A673 (cell line): ENCODE results near the gene SDHAF3. TPM values are rescaled to one million over a fixed set of nuclear protein-coding genes. Genes with fewer than 3 reads are reported as not detected.

ENCODE experiments used
- BruUV-seq: library from RNA; stranded (reverse); fragments of 400-500 nt; replicated peaks from 2 replicates; lab custom pipeline; 2021; lab: Mats Ljungman, UMichigan
- CTCF ChIA-PET: fragments of 300-600 bp; sonication (Branson Sonifier 250); formaldehyde crosslinking; loops from one replicate; lab custom pipeline; 2022; ENCODE audit warnings: antibody characterized with exemption; lab: Charles Lee
- POLR2A ChIA-PET: fragments of 300-600 bp; sonication (Branson Sonifier 250); formaldehyde crosslinking; loops from one replicate; lab custom pipeline; 2022; ENCODE audit warnings: antibody characterized with exemption; ENCODE audit not compliant: low non-redundant PET; lab: Charles Lee
- DNase-seq: peaks from one replicate; pipeline ENCODE4 v3.0.0-alpha.2; 2015; ENCODE audit warnings: low spot score
- H3K27ac ChIP-seq: fragments of 200-600 bp; sonication (generic); 2 replicates; pipeline ENCODE4 v1.5.1; 2016; ENCODE audit warnings: mixed run types, low read depth, mild to moderate bottlenecking, mixed read lengths, antibody characterized with exemption, low read length; ENCODE audit not compliant: poor library complexity, severe bottlenecking
- H3K27me3 ChIP-seq: fragments of 200-600 bp; sonication (generic); replicated peaks from 2 replicates; pipeline ENCODE4 v1.6.1; 2017; ENCODE audit warnings: mixed run types, low read depth, mild to moderate bottlenecking, mixed read lengths, antibody characterized with exemption, low read length; ENCODE audit not compliant: insufficient read depth, poor library complexity
- H3K36me3 ChIP-seq: fragments of 200-600 bp; sonication (generic); 2 replicates; pipeline ENCODE4 v1.6.1; 2016; ENCODE audit warnings: mixed run types, mild to moderate bottlenecking, mixed read lengths, antibody characterized with exemption, low read length; ENCODE audit not compliant: insufficient read depth, poor library complexity, severe bottlenecking
- H3K4me1 ChIP-seq: fragments of 200-600 bp; sonication (generic); 2 replicates; pipeline ENCODE4 v1.6.1; 2017; ENCODE audit warnings: mixed run types, mild to moderate bottlenecking, mixed read lengths, antibody characterized with exemption, low read length; ENCODE audit not compliant: insufficient read depth, poor library complexity, severe bottlenecking
- H3K4me3 ChIP-seq: fragments of 200-600 bp; sonication (generic); 2 replicates; pipeline ENCODE4 v1.5.1; 2016; ENCODE audit warnings: low read depth, mixed run types, mild to moderate bottlenecking, mixed read lengths, low read length; ENCODE audit not compliant: poor library complexity, severe bottlenecking
- H3K9me3 ChIP-seq: fragments of 200-600 bp; sonication (generic); 2 replicates; pipeline ENCODE4 v1.6.1; 2016; ENCODE audit warnings: mixed run types, low read depth, mild to moderate bottlenecking, mixed read lengths, antibody characterized with exemption, low read length; ENCODE audit not compliant: poor library complexity, severe bottlenecking
- CTCF ChIP-seq: fragments of 300-800, 200-600 bp; sonication (generic); conservative IDR thresholded peaks from 2 replicates; pipeline ENCODE4 v1.5.1; 2017; ENCODE audit warnings: low read depth, mild to moderate bottlenecking, antibody characterized with exemption, low read length, moderate library complexity, mixed read lengths
- EZH2 ChIP-seq: fragments of 200-600 bp; sonication (generic); IDR thresholded peaks from 2 replicates; pipeline ENCODE4 v1.6.1; 2017; ENCODE audit warnings: borderline replicate concordance, low read depth, mild to moderate bottlenecking, mixed read lengths, antibody characterized with exemption, low read length; ENCODE audit not compliant: poor library complexity, severe bottlenecking
- intact Hi-C: fragments of 100-400 bp; cut with micrococcal nuclease; formaldehyde crosslinking; loops from one replicate; pipeline ENCODE4 v1.10.0; 2022; ENCODE audit not compliant: unreplicated experiment
- total RNA-seq: library from RNA; stranded (reverse); gene quantifications from 2 replicates; pipeline ENCODE4 v1.2.3, GENCODE V29; 2021

SDHAF3 gene
- total RNA-seq, 1 experiment from 2014 or later = 29.7 TPM

DNA sequence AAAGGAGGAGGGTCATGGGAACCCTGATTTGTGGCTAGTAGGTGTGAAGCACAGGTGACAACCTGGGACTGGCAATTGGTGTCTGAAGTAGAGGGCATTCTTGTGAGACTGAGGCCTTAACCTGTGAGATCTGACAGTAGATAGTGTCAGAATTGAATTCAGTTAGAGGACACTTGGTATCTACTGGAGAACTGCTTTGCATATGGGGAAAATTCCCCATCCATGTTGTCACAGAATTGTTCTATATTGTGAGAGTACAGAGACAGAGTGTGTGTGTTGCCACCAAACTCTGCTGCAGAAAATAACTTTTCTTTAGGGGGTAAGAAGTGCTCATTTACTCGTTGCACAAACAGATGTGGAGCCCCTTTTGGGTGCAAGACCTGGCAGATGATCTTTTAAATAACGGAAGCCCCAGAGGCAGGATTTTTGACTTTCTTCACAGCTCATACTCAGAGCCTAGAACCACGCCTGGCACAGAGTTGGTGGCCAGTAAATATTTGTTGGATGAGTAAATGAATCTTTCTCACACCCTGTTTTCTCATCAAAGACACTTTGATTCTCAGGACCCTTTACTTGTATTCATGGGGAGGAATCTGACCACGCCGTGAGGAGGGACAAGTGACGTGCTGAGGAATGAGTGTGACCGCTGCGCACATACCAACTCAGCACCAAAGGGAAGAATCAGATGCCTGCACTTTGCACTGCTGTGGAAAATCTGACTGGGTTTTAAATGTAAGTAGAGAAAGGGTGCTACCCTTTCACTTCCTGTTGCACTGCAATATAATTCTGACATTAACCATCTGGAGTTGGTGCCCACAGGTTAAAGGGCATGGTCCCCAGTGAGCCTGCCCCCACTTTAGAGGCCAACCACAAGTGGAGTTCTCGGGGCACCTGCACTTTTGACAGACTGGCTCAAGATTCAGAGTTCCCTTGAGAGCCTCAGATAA is 39.2 kb upstream of the SDHAF3 start:
- no peak overlapping the region for H3K27ac ChIP-seq
- intact Hi-C loops = no loop called here
- CTCF ChIA-PET = interaction anchor here (0.6 kb wide), 1 partner anchor 67 kb away, joined by 5 read pairs; no protein-coding TSS in a partner anchor

GRCh38 chr7:97079300-97079699 is 38.2 kb upstream of the SDHAF3 start:
- no peak for TF ChIP-seq EZH2
- TF ChIP-seq CTCF = no peak
- no peaks in the 10 kb centered on the region for H3K4me1 ChIP-seq
- no peaks in the 10 kb centered on the region for H3K27me3 ChIP-seq
- ChIA-PET POLR2A (no interaction called here), CTCF (no interaction called here)
- BruUV-seq = no TSS peak
- H3K4me3 ChIP-seq = no peak overlapping the region
- intact Hi-C loops = no loop called here
- no peak overlapping the region for H3K27ac ChIP-seq
- H3K36me3 ChIP-seq = no peaks in the 10 kb centered on the region
- H3K9me3 ChIP-seq = no peaks in the 10 kb centered on the region
- DNase-seq = no peak

More for the DNA sequence above, 39.2 kb upstream of the SDHAF3 start:
- H3K4me1 ChIP-seq = no peaks in the 10 kb centered on the region
- no peaks in the 10 kb centered on the region for H3K9me3 ChIP-seq
- POLR2A ChIA-PET = no interaction called here
- no peaks in the 10 kb centered on the region for H3K36me3 ChIP-seq
- no peak overlapping the region for H3K4me3 ChIP-seq
- no peak for TF ChIP-seq EZH2
- TF ChIP-seq CTCF = no peak
- no peaks in the 10 kb centered on the region for H3K27me3 ChIP-seq
- no peak for DNase-seq
- BruUV-seq = no TSS peak

DNA sequence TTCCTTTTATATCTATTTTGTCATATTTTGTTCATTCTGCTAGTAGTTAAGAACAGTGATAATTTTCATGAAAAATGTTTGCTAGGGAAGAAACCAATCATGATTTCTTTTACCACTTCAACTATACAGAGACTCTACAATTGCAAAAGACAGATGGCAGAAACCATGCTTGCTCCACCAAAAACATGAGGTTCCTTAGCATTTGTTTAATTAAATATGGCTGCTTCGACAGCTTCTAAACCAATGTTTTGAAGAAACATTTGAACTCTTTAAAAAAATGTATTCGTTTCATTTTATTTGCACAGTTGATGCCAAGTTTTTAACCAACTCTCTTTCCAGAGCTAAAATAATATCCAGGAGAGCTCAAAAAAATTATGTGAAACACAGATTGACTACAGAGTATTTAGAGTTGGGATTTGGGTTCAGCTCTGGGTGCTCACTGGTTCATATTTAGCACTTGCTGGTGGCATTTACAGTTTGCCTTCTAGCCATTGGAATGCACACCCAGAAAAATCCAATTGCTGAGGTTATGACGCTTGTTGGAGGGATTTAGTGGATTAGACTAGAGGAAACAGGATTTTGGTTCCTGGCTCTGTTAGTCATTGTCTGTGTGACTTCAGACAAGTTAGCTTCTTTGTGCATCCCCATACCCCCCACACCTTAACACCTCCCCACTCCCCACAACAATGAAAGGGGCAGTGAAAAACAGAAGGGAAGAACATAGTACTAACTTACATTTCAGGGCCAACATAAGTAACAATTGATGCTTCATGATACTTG is 35.8 kb upstream of the SDHAF3 start:
- intact Hi-C loops = no loop called here
- H3K4me3 ChIP-seq = no peak overlapping the region
- H3K4me1 ChIP-seq = no peaks in the 10 kb centered on the region
- no peak overlapping the region for H3K27ac ChIP-seq
- CTCF ChIA-PET = no interaction called here
- POLR2A ChIA-PET = no interaction called here
- DNase-seq = no peak
- BruUV-seq = no TSS peak
- TF ChIP-seq EZH2 (no peak), CTCF (no peak)
- H3K27me3 ChIP-seq = no peaks in the 10 kb centered on the region
- no peaks in the 10 kb centered on the region for H3K36me3 ChIP-seq
- no peaks in the 10 kb centered on the region for H3K9me3 ChIP-seq
